HG03066 (cell line): Measurements from ENCODE around the gene PSMD6.

Experiments used
- ATAC-seq: cut with Tn5 transposase; IDR thresholded peaks from one replicate; pipeline ENCODE4 v1.9.1; 2021; ENCODE audit warnings: low read depth; ENCODE audit not compliant: unreplicated experiment

Gene PSMD6

DNA sequence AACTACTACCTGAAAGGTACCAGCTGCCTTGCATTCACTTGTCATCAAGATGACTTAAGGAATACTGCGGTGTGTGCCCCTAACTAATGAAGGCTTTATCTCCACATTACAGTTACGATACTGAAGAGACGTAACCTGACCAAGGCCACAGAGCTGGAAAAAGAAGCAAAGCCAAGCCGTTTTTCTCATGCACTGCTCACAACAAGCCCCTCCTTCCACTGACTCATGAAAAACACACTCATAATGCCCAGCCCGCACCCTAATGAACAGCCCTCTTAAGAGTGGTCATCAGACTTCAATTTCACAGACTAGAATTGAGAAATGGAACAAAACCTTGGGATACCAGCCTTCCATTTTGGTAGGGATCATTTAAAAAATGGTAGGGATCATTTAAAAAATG lies 11.6 kb downstream of the PSMD6 start:
- ATAC-seq = no peak

DNA sequence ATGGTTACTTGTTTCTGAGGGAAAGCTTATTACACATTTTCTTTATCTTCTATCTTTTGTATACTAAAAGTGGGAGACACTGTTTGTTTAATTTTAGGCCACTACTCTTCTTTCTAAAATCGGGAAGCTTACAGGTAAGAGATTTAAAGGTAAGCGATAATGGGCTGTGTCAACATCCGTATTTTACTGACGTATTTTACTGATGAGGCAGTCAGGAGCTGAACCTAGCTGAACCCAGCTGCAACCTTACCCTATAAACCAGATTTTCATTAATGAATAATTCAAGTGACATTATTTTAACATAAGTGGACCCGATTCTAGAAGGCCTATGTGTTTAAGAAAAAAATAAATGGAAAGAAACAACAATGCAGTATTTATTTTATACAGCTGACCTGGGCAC lies 13.1 kb downstream of the PSMD6 start:
- ATAC-seq = no peak

GRCh38 chr3:64009528-64009927 lies 13.8 kb downstream of the PSMD6 start:
- no peak for ATAC-seq

DNA sequence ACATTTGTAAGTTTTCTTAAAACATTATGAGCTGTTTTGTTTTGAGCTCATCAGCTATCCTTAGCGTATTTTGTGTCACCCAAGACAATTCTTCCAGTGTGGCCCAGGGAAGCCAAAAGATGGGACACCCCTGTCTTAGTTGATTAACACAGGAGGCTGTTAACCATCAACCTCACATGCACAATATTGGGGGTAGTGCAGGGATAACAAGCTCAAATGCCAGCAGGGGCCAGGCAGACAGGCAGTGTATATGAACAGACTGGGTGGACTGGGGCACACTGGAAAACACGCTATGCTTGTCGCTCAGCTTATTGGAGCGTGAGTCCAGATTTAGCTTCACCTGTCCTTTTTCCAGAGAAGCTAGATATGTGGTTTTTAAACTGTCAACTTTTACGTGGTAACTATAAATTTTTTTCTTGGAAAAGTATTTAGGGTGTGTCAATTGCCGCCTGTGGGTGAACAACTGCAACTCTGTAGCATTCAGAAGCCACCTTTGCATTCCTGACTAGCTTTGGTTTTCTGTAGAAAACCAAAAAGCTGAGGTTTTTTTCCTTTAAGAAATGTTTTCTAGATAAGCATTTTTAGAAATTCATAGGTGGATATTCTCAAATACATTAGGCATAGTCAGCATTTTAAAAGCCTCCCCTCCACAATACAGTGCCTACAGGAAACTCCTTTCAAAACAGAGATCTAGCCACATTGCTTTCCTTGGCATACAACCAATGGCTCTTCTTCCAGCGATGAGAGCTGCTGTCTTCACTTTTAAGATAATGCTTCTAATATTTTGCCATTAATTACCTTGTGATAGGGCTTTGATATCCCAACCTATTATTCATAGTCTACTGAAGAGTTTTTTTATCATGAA lies 14.6 kb downstream of the PSMD6 start:
- no peak for ATAC-seq

DNA sequence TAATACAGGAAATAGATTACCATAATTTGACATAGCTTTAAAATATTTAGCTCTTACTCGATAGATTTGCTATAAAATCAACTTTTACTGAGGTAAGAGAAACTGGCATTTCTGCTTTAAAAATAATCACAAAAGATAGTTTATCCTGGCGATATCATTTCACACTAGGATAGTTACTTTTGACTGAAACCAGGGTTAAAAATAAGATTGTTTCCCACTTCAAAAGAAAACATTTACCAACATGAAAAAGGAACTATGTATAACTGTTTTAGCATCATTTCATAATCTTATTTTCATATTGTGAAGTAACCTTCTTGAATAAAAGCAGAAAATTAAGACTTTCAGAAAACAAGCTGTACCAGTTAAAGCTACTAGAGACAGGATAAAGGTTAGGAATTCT lies 15.3 kb downstream of the PSMD6 start:
- no peak for ATAC-seq

- no peak for ATAC-seq
Observed at GRCh38 chr3:64003589-64003988, 19.7 kb downstream of the PSMD6 start.

DNA sequence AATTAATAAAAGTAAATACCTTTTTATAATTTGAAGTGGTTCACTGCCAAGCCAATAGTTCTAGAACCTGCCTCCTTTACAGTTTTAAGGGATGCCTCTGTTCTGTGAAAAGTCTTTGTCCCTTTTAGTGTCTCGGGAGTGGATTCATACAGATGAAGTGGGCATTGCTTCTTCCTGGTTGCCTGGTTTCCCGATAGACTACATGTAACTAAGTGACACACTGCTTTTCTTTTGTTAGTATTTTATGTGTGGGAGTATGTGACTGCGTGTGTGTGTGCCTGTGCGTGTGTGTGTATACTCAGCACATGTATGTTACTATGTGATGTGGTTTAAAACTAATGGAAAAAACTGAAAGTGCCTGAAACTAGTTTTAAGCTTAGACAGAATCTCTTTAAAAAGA lies 21.1 kb downstream of the PSMD6 start:
- no peak for ATAC-seq

- ATAC-seq = no peak
Observed at GRCh38 chr3:64000453-64001055, 22.7 kb downstream of the PSMD6 start.

DNA sequence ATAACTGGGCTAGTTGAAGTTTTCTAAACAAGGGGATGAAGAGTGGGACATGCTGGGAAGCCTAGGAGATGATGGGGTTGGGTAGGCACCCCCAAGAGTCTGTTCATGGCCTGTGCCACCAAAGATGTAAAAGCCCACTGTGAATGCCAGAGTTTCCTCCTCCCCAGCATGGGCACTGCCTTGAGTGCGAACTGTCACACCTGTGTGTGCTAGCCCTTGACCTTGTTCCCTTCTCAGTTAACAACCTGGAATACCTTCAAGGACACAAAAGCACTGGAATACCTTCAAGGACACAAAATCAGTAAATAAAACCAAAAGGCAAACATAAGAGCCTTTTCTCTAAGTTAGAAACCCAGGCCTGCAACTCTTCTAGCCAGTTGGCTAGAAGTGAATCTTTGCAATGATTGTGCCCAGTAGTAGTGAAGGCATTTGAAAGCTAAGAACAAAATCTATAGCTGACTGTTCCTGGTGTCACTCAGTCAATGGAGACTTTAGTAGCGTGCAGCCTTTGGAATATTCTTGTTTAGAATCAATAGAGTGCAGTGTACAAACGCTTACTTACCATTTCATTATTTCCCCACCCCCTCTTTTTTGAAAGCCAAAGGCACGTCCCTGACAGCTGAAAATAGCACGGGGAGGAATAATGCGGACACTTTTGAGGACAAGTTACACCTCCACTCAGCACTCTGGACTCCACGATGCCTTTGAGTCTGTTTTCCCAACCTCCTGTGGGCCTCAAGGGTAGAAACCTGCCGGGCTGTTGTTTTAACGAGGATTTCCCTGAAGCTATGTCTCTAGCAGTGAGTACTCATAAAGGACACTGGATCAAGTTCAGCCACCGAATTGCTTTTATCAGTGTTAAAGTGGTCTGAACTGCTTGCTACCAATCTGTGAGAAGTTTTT lies 24.2 kb downstream of the PSMD6 start:
- no peak for ATAC-seq

GRCh38 chr3:63995086-63995485 lies 28.2 kb downstream of the PSMD6 start:
- ATAC-seq = no peak

- peak; percentile 83 for ATAC-seq
Observed at GRCh38 chr3:63993653-63994079, 29.6 kb downstream of the PSMD6 start.

DNA sequence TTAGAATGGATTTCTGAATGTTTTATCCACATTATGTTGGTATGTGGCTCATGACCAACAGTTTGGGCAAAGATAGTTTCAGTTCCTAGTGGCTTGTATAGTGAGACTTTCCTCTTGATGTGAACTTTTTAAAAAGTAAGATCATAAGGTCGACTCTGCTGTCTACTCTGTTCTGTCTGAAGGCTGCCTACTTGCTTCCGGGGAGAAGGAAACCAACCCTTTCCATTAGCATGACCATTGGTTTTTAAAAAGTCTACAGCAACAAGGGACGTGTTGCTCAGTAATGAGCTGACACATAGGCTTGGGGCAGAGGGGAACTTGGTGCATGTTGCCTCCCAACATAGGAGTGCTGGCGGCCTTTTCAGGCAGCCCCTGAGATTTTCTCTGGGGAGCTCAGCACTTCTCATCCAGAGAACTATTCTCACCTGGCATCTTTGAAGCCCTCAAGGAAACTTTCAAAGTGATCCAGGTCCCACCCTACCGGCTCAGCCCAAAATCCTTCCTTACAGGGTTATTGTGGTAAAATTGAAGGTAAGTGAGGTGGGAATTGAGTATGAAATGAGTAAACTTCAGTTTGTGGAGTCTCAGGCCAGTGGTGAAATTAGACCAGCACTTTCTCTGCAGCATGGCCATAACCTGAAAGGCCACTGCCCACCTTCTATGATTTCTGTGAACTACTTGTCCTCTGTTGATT lies 30.6 kb downstream of the PSMD6 start:
- no peak for ATAC-seq

DNA sequence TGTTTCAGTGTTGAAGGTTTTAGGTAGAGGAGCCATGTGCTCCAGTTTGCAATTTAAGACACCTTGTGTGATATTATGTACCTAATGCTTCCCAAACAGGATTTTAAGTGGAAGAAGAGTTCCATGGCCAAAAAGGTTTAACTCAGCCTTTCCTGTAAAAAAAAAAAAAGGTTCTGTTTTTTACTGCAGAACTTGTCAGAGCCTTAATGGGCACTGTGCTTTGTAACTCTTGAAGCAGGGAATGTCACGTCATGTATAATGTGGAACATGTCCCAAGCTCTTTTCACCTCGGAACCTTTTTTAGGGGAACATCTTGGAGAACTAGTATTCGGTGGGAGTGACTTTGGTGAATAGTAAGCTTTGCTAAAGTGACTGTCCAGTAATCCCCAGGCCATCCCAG lies 31.6 kb downstream of the PSMD6 start:
- no peak for ATAC-seq

DNA sequence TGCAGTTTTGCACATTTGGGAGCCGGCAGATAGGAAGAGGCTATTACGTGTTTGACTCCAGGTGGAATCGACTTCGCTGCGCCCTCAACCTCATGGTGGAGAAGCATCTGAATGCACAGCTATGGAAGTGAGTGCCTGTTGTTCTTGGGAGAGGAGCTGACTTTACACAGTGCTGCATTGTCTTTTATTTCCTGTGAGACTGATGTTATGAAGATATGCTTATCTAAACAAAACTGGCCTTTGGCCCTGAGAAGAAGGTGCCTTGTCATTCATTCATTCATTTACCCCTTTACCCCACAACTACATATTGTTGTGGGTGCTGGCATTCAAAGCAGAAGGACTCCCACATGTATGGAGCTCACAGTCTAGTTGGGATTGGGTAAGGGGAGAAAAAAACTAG lies 32.6 kb downstream of the PSMD6 start:
- no peak for ATAC-seq

GRCh38 chr3:63990204-63990603 lies 33.1 kb downstream of the PSMD6 start:
- no peak for ATAC-seq

- no peak for ATAC-seq
Observed at GRCh38 chr3:63988943-63989342, 34.4 kb downstream of the PSMD6 start.

- no peak for ATAC-seq
Observed at GRCh38 chr3:63986831-63987230, 36.5 kb downstream of the PSMD6 start.

- no peak for ATAC-seq
Observed at GRCh38 chr3:63986146-63986545, 37.1 kb downstream of the PSMD6 start.

DNA sequence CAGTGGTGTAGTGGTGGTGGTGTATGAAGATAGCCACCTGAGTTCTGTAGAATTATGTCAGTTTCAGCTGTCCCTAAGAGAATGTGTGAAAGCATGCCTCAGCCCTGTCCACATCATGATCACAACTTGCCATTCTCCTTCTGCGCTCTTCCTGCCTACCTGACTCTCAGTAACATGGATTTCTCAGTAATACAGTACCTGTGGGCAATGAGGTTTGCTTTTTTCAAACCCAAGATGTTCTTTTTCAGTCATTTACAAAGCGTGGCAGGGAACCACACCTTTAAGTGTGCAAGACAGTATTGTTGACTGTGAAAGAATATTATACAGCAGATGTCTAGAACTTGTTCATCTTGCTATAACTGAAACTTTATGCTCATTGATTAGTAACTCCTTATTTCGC lies 38.9 kb downstream of the PSMD6 start:
- no peak for ATAC-seq

DNA sequence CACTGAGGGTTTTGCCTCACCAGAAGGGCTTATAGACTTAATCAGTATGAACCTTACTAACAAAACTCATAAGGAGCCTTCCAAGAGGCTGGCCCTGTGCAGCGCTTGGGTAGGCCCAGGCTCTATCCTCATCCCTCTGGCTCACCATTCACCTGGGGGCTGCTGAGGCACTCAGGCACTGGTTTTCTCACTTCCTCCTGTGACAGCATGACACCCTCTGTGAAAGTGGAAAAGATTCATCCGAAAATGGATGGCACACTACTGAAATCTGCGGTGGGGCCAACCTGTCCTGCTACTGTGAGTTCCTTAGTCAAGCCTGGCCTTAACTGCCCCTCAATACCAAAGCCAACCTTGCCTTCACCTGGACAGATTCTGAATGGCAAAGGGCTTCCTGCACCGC lies 41.3 kb downstream of the PSMD6 start:
- no peak for ATAC-seq
